SH-SY5Y (cell line): ENCODE data around the gene RTN3.

Source experiments
- GATA2 ChIP-seq: IDR thresholded peaks from 2 replicates; pipeline ENCODE4 v1.6.1; 2011; ENCODE audit warnings: mild to moderate bottlenecking, low read depth, low read length
- GATA3 ChIP-seq: IDR thresholded peaks from 2 replicates; pipeline ENCODE4 v1.6.1; 2011; ENCODE audit warnings: low read depth, mild to moderate bottlenecking, low read length, moderate library complexity

DNA sequence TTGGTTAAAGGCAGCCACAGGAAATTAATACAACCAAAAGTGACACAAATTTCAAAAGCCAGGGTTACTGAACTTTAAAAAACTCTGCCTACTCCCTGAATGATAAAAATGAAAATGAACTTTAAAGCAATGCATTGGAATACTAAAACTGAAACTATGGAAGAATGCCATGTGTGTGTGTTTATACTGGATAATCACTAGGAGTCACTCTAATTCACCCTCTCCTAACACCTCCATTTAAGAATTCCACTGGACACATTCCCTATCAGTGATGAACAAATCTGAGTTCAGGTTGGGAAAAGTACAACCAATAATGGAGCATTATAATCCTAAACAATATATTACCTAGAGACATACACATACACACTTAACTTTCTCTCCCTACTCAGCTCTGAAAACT lies 39.6 kb upstream of the RTN3 start:
- TF ChIP-seq GATA3 (no peak), GATA2 (no peak)
